OCI-LY7 (cell line): ENCODE data around the gene ARHGAP28.

Experiments used
- CTCF ChIP-seq: fragments of 200-600 bp; sonication (generic); conservative IDR thresholded peaks from 2 replicates; pipeline ENCODE4 v1.5.1; 2014; ENCODE audit warnings: mild to moderate bottlenecking, antibody characterized with exemption, low read length, moderate library complexity, mixed read lengths
- EZH2phosphoT487 ChIP-seq: fragments of 200-600 bp; sonication (generic); IDR thresholded peaks from 2 replicates; pipeline ENCODE4 v1.6.1; 2018; ENCODE audit warnings: low read depth, borderline replicate concordance, mild to moderate bottlenecking, mixed run types, antibody characterized with exemption, low read length, moderate library complexity, mixed read lengths

GRCh38 chr18:6730416-6731221, 1.1 kb downstream of the ARHGAP28 start:
- TF ChIP-seq CTCF = no peak
- no peak for TF ChIP-seq EZH2phosphoT487
